HL-60/S4 treated with phorbol 12-myristate 13-acetate at 8.2 ng/mL for 4 days and 3 days (cell line): ENCODE data around the gene BCAS1.

Source experiments
- in situ Hi-C: fragments of 300-500 bp; cut with MboI; formaldehyde crosslinking; loops from 2 replicates; pipeline ENCODE4 v1.15.0; 2022; ENCODE audit warnings: low sequenced_read_pairs

Gene BCAS1

DNA sequence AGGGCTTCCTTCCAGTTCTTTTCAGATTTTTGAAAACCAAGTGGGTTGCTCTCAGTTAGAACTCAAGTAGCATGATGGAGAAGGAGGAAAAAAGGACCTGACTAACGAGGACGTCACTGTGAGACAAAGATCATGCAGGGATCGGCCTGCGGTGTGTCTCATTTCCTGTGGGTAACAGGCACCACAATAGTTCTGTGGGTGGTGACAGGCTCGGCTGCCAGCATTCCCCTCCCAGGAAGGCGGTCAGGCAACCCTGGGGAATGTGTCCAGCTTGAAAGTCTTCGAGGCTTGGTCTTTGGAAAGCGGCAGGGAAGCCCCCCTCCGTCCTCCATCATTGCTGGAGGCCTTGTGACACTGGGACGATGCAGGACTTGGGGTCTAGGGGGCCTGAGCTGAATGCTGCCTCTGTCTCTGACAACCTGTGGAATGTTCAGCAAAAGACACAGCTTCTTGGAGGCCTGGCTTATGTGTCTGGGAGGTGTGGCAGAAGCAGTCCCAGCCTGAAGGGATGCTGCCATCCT is 121.0 kb downstream of the BCAS1 start:
- in situ Hi-C loops = loop anchor here (25.0 kb wide), 1 partner anchor 212 kb away; no protein-coding TSS in a partner anchor

DNA sequence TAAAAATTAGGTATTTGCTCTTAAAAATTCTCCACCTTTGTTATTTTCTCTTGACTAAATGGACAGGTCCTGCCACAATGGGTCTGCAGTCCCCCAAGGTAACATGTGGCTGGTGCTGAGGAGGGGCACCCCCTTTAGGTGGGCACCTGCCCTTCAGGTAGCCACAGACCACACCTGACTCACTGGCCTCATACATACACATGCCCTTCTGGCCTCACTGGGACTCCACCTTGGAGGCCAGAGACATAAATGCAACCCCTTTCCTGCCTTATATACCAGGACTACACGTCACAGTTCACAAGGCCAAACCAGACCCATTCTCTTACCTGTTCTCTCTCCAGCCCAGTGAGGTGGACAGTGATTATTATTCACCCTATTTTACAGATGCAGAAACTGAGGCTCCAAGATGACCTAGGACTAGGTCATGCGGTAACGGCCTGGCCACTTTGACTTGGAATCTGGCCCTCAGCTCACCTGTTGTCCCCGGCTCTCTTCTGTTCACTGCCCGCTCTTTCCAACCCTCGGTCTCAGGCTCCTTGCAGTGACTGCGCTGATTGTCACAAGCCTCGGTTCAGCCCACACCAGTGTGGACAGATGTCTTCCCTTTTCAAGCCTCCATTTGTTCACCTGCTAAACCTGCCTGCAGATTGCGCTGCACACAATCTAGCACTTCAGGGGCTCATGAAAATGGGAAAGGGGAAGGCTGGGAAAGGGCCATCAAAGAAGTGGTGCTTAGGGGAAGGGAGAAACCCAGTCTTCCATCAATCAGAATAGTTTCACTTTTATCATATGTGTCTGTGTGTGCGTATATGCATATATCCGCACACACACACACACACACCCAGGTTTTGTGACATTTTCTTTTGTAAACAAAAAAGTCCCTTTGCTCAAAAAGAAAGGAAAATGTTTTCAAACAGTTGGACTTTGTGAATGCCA is 121.7 kb downstream of the BCAS1 start:
- in situ Hi-C loops = loop anchor here (25.0 kb wide), 1 partner anchor 211 kb away; no protein-coding TSS in a partner anchor

DNA sequence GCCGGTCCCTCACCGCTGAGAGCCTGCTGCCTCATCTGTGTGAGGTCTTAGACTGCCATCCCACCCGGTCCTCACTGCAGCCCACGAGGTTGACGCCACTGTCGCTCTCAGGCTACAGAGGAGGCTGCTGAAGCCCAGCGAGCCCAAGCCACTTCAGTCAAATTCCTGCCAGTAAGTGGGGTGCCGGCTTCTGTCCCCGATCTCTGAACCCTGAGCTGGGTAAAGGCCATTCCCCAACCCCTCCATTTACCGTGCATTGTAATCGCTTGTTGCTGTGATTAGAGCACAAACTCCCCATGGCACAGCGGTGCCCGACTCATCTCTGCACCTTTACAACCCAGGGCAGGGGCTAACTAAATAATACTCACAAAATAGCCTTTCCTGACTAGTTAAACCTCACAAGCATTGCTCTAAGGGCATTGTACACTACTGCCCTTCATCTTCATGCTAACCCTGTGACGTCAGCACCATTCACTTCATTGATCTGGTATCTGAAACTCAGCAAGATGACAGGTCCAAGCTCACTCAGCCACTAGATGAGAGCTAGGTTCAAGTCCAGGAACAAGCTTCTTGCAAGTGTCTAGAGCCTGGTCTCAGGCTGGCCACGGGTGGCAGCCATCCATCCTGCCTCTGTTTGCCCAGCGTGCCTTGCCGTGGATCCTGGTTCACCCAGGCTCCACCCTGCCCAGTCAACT is 122.7 kb downstream of the BCAS1 start:
- in situ Hi-C loops = loop anchor here (25.0 kb wide), 1 partner anchor 210 kb away; no protein-coding TSS in a partner anchor

DNA sequence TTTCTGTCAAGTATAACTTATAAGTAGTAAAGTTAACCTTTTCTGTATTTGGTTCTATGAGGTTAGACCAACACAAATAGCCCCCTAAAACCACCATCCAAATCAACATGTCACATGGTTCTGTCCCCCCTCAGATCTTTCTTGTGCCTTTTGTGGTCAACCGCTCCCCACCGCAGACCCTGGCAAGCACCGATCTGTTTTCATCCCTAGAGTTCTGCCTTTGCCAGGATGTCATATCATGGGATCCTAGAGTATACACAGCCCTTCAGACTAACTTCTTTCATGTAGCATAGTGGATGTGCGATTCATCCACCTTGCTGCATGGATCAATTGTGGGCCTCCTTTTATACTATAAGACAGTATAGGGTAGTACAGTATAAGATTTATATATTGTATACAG is 124.3 kb downstream of the BCAS1 start:
- in situ Hi-C loops = loop anchor here (25.0 kb wide), 1 partner anchor 209 kb away; no protein-coding TSS in a partner anchor

DNA sequence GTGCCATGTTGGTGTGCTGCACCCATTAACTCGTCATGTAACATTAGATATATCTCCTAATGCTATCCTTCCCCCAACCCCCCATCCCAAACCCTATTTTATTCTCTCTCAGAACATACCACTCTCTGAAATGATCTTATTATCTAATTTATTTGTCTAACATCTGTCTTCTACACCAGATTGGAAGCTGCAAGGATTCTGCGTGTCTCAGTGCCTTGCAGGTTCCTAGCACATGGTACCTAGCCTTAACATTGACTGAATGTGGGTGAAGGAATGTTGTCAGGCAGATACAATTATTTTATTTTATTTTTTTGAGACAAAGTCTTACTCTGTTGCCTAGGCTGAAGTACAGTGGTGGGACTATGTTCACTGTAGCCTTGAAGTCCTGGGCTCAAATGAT is 124.9 kb downstream of the BCAS1 start:
- in situ Hi-C loops = loop anchor here (25.0 kb wide), 1 partner anchor 208 kb away; no protein-coding TSS in a partner anchor

DNA sequence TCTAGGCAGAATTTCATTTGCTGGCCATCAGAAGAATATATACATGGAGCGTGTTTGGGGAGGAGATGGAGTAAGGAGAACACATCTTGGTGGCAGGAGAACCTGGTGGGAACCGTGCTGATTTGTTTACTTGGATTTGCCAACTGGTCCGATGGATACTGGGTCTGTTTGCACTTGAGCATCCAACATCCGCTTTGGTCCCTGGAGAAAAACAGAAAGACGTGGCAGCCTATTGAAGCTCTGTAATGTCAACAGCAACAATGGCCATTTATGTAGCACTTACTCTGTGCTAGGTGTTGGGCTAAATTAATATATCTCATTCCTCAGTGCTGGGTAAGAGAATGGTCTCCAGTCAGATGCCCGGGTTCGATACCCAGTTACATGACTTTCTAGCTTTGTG is 125.6 kb downstream of the BCAS1 start:
- in situ Hi-C loops = loop anchor here (5.0 to 25.0 kb wide), 2 partner anchors 207 to 367 kb away; no protein-coding TSS in a partner anchor

DNA sequence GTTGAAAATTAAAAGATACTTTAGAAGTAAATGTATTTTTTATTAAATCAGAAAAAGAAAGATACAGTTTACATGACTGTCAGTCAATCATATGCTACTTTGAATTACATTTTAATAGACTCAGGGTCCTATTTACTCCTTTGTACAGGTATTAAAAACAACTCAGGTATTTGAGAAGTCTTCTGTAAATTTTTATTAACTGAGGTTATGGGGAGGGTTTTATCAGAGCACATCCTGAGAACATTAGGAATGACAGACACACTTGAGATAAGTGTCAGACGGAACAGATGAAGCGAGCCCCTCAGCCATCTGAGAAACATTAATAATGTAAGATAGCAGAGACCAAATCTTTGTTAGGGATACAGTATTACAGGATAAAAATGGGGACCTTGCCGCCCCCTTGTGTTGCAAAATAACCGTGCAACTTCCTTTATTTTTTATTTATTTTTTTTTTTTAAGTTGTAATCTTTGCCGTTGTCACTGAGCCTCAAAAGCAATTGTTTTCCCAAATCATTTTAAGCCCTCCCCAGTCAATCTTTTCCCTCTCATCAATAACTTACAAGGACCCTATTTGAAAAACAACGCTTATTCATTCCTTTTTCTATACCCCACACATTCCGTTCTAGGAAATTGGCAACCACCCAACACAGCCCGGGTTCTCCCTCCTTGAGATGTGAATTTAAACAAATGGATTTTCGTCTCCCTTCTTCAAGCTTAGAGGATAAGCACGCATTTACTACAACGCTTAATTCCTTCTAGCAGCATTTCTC is 126.7 kb downstream of the BCAS1 start:
- in situ Hi-C loops = loop anchor here (5.0 to 25.0 kb wide), 2 partner anchors 206 to 366 kb away; no protein-coding TSS in a partner anchor

DNA sequence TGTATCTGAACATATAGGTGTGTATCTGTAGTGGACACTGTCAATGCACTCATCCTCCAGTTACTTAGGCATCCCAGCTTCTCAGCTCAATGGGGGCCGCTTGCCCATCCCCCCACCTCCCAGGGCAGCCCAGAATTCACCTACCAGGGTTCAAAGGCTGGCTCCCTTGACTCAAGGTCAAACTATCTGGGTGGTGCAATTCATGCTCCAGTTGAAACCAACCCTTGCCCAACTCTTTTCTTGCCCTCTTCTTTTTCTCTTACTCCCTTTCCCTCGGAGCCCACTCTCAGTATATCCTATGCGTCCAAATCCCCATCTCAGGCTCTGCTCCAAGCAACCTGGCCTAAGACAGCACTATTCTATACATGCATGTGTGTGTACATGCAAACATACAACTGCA is 127.4 kb downstream of the BCAS1 start:
- in situ Hi-C loops = loop anchor here (5.0 to 25.0 kb wide), 2 partner anchors 206 to 366 kb away; no protein-coding TSS in a partner anchor

DNA sequence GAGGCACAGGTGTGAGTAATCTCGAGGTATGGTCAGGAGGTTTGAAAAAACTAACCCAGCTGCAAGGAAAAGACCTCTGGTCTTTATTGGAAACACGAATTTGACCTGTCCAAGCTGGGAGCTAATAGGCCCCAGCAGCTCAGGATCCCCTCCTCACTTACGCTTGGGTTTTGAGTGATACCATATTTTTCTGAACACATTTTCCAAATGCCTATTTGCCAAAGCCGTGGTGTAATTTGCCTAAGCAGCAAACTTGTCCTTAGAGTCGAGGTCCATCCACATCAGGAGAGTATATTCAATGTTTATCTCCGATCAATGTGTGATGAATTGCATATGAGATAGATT is 128.0 kb downstream of the BCAS1 start:
- in situ Hi-C loops = loop anchor here (5.0 to 25.0 kb wide), 2 partner anchors 205 to 365 kb away; no protein-coding TSS in a partner anchor

DNA sequence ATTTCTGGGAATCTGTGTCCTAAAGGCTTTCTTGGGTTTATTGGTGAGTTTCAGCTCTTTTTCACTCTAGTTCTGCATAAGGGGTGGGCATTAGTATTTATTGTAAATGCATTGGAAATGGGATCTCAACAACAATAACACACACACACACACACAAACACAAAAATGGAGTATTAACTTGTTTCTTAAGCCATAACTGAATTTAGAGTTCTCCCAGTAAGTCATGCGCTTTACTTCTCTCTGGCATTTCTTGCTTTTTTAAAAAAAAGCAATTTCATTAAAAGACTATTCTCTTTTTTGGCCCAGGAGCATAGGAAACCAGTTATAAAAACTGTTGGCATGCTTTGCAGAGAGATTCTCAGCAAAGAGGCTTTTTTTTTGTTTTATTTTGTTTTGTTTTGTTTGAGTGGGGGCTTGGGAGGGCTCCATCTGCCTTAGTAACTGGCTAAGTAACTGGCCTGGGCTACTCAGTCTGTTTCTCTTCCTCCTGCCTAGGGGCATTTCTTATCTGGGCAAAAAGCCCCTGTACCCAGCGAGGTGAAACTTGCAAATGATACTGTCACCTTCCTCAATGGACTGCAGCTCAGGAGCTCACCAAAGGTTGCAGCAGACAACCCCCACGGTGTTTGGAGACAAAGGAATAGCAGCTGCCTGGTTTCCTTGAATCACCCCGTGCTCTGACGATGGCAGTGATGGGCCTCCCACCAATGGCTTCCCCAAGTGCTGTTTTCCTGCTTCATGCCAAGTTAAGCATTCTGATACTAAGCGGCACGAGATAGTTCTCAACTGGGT is 128.5 kb downstream of the BCAS1 start:
- in situ Hi-C loops = loop anchor here (5.0 to 25.0 kb wide), 2 partner anchors 205 to 365 kb away; no protein-coding TSS in a partner anchor

DNA sequence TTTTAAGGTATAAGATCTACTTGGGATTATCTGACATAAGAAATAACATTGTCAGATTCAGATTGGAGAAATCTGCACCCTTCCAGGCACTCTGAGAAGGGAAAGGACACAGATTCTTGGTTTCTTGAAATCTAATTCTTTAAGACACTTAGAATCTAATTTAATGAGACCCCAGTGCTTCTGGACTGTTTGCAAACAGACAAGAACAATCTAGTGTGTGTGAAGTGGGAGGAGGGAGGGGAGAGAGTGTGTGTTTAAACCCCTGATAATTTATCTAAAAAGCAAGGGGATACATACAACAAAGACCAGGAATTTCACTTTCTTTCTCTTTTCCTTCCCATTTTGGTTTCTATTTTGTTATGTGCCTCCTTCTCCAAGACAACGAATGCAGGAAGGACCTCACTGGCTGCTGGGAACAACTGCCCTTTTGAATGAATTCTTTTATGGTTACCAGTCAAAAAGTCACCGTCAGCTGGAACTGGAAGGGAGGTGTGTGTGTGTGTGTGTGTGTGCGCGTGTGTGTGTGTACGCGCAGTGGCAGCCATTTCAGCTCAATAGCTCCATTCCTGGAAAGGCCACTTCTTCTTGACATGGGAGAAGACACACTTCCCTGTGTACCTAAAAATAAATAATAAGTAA is 129.4 kb downstream of the BCAS1 start:
- in situ Hi-C loops = loop anchor here (5.0 to 25.0 kb wide), 2 partner anchors 204 to 364 kb away; no protein-coding TSS in a partner anchor

DNA sequence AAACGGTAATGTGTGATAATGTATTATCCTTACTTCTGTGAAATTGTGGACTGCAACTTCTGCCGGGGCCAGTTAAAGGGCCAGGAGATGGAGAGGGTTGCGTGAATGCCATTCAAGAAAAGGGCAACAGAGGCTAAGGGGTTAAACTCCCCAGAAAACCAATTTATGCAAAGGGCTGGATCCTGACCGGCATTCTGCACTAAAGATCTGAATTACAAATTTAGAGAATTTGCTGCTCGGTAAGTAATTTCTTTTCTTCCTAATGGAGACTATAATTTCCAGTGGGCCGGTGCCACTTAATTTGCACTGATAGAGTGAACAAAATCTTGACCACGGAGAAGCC is 130.1 kb downstream of the BCAS1 start:
- in situ Hi-C loops = loop anchor here (5.0 to 25.0 kb wide), 2 partner anchors 203 to 363 kb away; no protein-coding TSS in a partner anchor

DNA sequence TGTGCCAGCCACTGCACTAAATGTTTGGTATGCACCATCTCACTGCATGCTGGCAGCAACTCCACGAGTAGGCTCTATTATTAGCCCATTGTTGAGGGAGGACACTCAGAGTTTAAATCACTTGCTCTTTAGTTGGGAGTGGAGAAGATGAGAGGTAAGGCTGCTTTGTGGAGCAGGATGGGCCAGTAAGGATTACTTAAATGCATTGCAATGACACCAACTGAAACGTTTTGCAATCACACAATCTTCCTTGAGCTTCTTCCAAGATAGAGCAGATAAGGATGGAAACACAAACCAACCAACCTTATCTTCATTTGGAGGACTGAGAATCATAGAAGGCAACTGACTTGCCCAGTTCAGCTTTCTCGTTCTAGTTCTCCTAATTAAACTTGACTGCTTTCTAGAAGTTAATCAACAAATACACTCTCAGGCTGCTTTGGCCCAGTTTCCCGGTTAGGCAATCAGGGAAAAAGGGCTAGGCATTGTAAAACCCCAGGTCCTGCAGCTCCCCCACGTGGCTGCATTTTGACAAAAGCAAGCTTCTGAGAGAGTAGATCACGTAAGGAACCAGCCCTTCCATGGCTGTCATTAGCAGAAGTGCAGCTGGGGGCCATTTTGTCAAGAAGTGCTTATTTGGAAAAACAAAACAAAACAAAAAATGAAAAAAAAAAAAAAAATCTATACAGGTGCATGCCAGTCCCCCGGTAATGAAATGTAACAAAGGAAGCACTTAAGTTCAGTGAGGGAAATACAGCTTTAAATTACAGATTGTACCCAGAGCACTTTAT is 130.6 kb downstream of the BCAS1 start:
- in situ Hi-C loops = loop anchor here (5.0 to 25.0 kb wide), 2 partner anchors 202 to 362 kb away; no protein-coding TSS in a partner anchor

DNA sequence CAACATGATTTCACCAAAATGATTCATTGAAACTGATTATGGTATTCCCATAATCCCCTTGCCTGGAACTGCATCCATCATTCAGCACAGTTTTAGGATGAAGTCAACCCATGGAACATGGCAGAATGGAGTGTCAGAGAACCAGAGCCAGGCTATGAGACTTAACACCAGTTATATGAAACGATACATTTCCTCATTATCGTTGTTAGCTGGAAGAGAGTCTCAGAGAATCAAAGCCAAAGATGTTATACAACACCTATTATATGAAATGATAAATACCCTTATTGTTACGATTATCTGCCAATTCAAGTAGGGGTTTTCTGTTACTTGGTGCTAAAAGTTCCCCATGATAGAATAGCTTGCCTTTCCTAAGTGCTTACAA is 131.2 kb downstream of the BCAS1 start:
- in situ Hi-C loops = loop anchor here (25.0 kb wide), 1 partner anchor 202 kb away; no protein-coding TSS in a partner anchor

DNA sequence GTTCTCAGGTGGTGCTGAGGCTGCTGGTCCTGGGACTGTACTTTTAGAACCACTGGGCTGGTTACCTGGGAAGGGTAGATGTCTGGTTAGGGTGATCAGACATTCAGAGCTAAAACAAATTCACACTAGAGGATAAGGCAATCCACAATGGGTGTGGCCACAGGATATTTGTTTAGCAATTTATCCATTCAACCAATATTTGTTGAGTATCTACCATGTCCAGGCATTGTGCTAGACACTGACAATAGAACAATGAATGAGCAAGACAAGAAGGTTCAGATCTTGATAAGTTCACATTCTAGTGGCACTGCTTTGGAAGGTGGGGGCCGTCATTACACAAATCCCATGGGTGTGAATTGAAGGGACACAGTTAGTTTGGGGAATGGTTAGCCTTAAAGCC is 131.7 kb downstream of the BCAS1 start:
- in situ Hi-C loops = loop anchor here (25.0 kb wide), 1 partner anchor 201 kb away; no protein-coding TSS in a partner anchor

DNA sequence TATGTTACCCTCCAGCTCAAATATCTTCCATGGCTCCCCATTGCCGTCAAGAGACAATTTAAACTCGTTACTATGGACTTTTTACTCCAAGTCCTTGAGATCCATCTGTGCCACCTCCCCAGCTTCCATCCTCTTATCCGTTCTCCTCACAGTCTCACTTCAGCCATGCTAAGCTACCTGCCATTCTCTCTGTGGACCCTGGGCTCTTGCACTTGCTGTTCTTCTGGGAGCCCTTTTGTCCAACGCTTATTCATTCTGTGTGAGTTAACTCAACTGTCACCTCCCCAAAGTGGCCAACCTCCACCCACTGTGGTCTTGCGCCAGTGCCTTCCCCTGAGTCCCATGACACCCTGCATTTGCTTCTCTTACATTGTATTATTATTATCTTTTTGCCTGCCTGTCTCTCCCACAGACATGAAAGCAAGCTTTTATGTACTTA is 132.4 kb downstream of the BCAS1 start:
- in situ Hi-C loops = loop anchor here (25.0 kb wide), 1 partner anchor 201 kb away; no protein-coding TSS in a partner anchor

DNA sequence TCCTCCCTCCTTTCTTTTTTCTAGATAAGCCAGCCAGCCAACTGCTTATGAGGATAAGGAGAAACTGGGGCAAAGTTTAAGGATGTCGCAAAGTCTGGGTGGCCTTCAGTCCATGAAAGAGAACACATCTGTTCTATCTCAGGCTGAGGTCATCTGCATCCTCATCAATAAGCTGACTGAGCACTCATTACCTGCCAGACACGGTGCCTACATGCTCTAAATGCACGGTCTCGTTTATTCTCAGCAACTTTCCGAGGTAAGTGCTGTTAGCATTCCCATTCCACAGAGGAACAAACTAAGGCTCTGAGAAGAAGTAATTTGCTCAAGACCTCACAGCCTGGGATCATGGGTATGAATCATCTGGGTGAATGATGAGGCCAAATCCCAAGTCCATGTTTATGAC is 133.1 kb downstream of the BCAS1 start:
- in situ Hi-C loops = loop anchor here (25.0 kb wide), 1 partner anchor 200 kb away; no protein-coding TSS in a partner anchor
